IMR-90 (cell line): ENCODE data around the gene DCLK1. TPM values are rescaled to one million over a fixed set of nuclear protein-coding genes. Genes with fewer than 3 reads are reported as not detected.

Experiments used
- ATAC-seq: fragments of 200-7000 bp; cut with Tn5 transposase; 2 replicates; pipeline ENCODE4 v1.9.1; 2020; ENCODE audit warnings: low read depth, mild to moderate bottlenecking, moderate library complexity
- BruUV-seq: library from RNA; stranded (reverse); fragments of 400-500 nt; replicated peaks from 2 replicates; lab custom pipeline; 2021; lab: Mats Ljungman, UMichigan
- CTCF ChIA-PET: fragments of 300-600 bp; formaldehyde crosslinking; extraction: SDS; loops from one replicate; lab custom pipeline; 2021; ENCODE audit warnings: antibody characterized with exemption; lab: Yijun Ruan, JAX
- POLR2A ChIA-PET: fragments of 300-600 bp; sonication (Branson Sonifier 250); formaldehyde crosslinking; loops from one replicate; lab custom pipeline; 2022; ENCODE audit warnings: antibody characterized with exemption; ENCODE audit not compliant: unreplicated experiment; lab: Charles Lee
- DNase-seq: peaks from one replicate; pipeline ENCODE4 v3.0.0; 2013
- H2AFZ ChIP-seq: replicated peaks from 2 replicates; pipeline ENCODE3; 2013; ENCODE audit warnings: low read length, mild to moderate bottlenecking; ENCODE audit not compliant: poor library complexity
- H2AK5ac ChIP-seq: 2 replicates; pipeline ENCODE4 v1.6.1; 2013; ENCODE audit warnings: low read depth, low read length, inconsistent platforms
- H2AK9ac ChIP-seq: replicated peaks from 2 replicates; pipeline ENCODE3; 2013; ENCODE audit warnings: mild to moderate bottlenecking, low read depth, low read length, moderate library complexity; ENCODE audit not compliant: poor library complexity
- H2BK120ac ChIP-seq: 2 replicates; pipeline ENCODE4 v1.6.1; 2013; ENCODE audit warnings: low read depth, low read length, inconsistent platforms
- H2BK15ac ChIP-seq: 3 replicates; pipeline ENCODE4 v1.6.1; 2013; ENCODE audit warnings: low read depth, low read length, inconsistent platforms
- H2BK20ac ChIP-seq: 2 replicates; pipeline ENCODE4 v1.6.1; 2013; ENCODE audit warnings: low read depth, mild to moderate bottlenecking, inconsistent platforms, low read length, moderate library complexity
- H2BK5ac ChIP-seq: 2 replicates; pipeline ENCODE4 v1.6.1; 2013; ENCODE audit warnings: mild to moderate bottlenecking, low read depth, low read length, inconsistent platforms; ENCODE audit not compliant: poor library complexity, severe bottlenecking
- H3K14ac ChIP-seq: replicated peaks from 2 replicates; pipeline ENCODE4 v1.6.1; 2013; ENCODE audit warnings: low read depth, low read length, inconsistent platforms
- H3K18ac ChIP-seq: 2 replicates; pipeline ENCODE4 v1.6.1; 2013; ENCODE audit warnings: low read depth, low read length, control low read depth
- H3K23ac ChIP-seq: 2 replicates; pipeline ENCODE4 v1.6.1; 2013; ENCODE audit warnings: low read depth, low read length, inconsistent platforms
- H3K27ac ChIP-seq: 2 replicates; pipeline ENCODE4 v1.5.1; 2013; ENCODE audit warnings: mild to moderate bottlenecking, control low read depth, low read length; ENCODE audit not compliant: insufficient read depth
- H3K27me3 ChIP-seq: 2 replicates; pipeline ENCODE4 v1.6.1; 2013; ENCODE audit warnings: low read length; ENCODE audit not compliant: control insufficient read depth, insufficient read depth
- H3K36me3 ChIP-seq: 2 replicates; pipeline ENCODE4 v1.6.1; 2013; ENCODE audit warnings: low read length, mixed read lengths; ENCODE audit not compliant: control insufficient read depth, insufficient read depth
- H3K4ac ChIP-seq: 2 replicates; pipeline ENCODE4 v1.6.1; 2013; ENCODE audit warnings: low read depth, low read length, inconsistent platforms
- H3K4me1 ChIP-seq: 2 replicates; pipeline ENCODE4 v1.6.1; 2013; ENCODE audit warnings: low read length, mixed read lengths; ENCODE audit not compliant: control insufficient read depth, insufficient read depth
- H3K4me2 ChIP-seq: 2 replicates; pipeline ENCODE4 v1.6.1; 2013; ENCODE audit warnings: low read depth, mild to moderate bottlenecking, control low read depth, low read length, moderate library complexity
- H3K4me3 ChIP-seq: 2 replicates; pipeline ENCODE4 v1.5.1; 2013; ENCODE audit warnings: low read depth, mild to moderate bottlenecking, control low read depth, low read length, moderate library complexity; ENCODE audit not compliant: insufficient read depth
- H3K56ac ChIP-seq: 2 replicates; pipeline ENCODE4 v1.6.1; 2013; ENCODE audit warnings: low read length, inconsistent platforms; ENCODE audit not compliant: insufficient read depth; ENCODE audit errors: extremely low read depth
- H3K79me1 ChIP-seq, 2 experiments: 2 replicates each; pipeline ENCODE4 v1.6.1; 2013; ENCODE audit warnings: low read length in 2 of 2, inconsistent platforms in 1 of 2, low read depth in 1 of 2
- H3K9ac ChIP-seq: 2 replicates; pipeline ENCODE4 v1.6.1; 2013; ENCODE audit warnings: low read depth, low read length, control low read depth
- H3K9me1 ChIP-seq: 2 replicates; pipeline ENCODE4 v1.6.1; 2013; ENCODE audit warnings: low read length, inconsistent platforms; ENCODE audit not compliant: insufficient read depth
- H3K9me3 ChIP-seq: 2 replicates; pipeline ENCODE4 v1.6.1; 2013; ENCODE audit warnings: low read length; ENCODE audit not compliant: control insufficient read depth, insufficient read depth
- H4K20me1 ChIP-seq: 2 replicates; pipeline ENCODE4 v1.6.1; 2013; ENCODE audit warnings: low read length, inconsistent platforms; ENCODE audit not compliant: insufficient read depth
- H4K5ac ChIP-seq: 2 replicates; pipeline ENCODE4 v1.6.1; 2013; ENCODE audit warnings: mild to moderate bottlenecking, low read depth, low read length, control low read depth
- H4K8ac ChIP-seq, 2 experiments: 2 replicates each; pipeline ENCODE4 v1.6.1; 2013; ENCODE audit warnings: low read depth in 2 of 2, low read length in 2 of 2, control low read depth in 1 of 2, inconsistent platforms in 1 of 2
- H4K91ac ChIP-seq: 2 replicates; pipeline ENCODE4 v1.6.1; 2013; ENCODE audit warnings: low read depth, low read length, inconsistent platforms; ENCODE audit not compliant: insufficient read depth
- BHLHE40 ChIP-seq: fragments of 150-350 bp; IDR thresholded peaks from 2 replicates; pipeline ENCODE4 v1.6.1; 2016; ENCODE audit warnings: mild to moderate bottlenecking, low read depth, low read length
- CEBPB ChIP-seq: IDR thresholded peaks from 2 replicates; pipeline ENCODE4 v1.6.1; 2012; ENCODE audit warnings: low read depth, low read length, improper control_type of control experiment
- CHD1 ChIP-seq: IDR thresholded peaks from 2 replicates; pipeline ENCODE4 v1.6.1; 2012; ENCODE audit warnings: low read depth, low read length, improper control_type of control experiment
- CTCF ChIP-seq: conservative IDR thresholded peaks from 2 replicates; pipeline ENCODE4 v1.5.1; 2012; ENCODE audit warnings: mild to moderate bottlenecking, low read depth, low read length, improper control_type of control experiment
- ELK1 ChIP-seq: fragments of 150-350 bp; IDR thresholded peaks from 2 replicates; pipeline ENCODE4 v1.6.1; 2016; ENCODE audit warnings: low read depth, mild to moderate bottlenecking, low read length, moderate library complexity, borderline replicate concordance
- FOS ChIP-seq: fragments of 150-350 bp; IDR thresholded peaks from 2 replicates; pipeline ENCODE4 v1.6.1; 2016; ENCODE audit warnings: low read depth, low read length
- MAFK ChIP-seq: IDR thresholded peaks from 2 replicates; pipeline ENCODE4 v1.6.1; 2012; ENCODE audit warnings: low read depth, low read length, improper control_type of control experiment
- MAZ ChIP-seq: IDR thresholded peaks from 2 replicates; pipeline ENCODE4 v1.6.1; 2012; ENCODE audit warnings: low read depth, mild to moderate bottlenecking, low read length, improper control_type of control experiment, moderate library complexity, borderline replicate concordance
- MXI1 ChIP-seq: IDR thresholded peaks from 2 replicates; pipeline ENCODE4 v1.6.1; 2012; ENCODE audit warnings: low read depth, mild to moderate bottlenecking, low read length, moderate library complexity, borderline replicate concordance
- NFE2L2 ChIP-seq: fragments of 150-350 bp; IDR thresholded peaks from 2 replicates; pipeline ENCODE4 v1.6.1; 2016; ENCODE audit warnings: low read depth, mild to moderate bottlenecking, low read length
- POLR2A ChIP-seq: IDR thresholded peaks from 2 replicates; pipeline ENCODE4 v1.6.1; 2012; ENCODE audit warnings: mild to moderate bottlenecking, low read depth, low read length
- RAD21 ChIP-seq: IDR thresholded peaks from 2 replicates; pipeline ENCODE4 v1.6.1; 2012; ENCODE audit warnings: low read length, improper control_type of control experiment
- RCOR1 ChIP-seq: IDR thresholded peaks from 2 replicates; pipeline ENCODE4 v1.6.1; 2012; ENCODE audit warnings: mild to moderate bottlenecking, low read length, improper control_type of control experiment; ENCODE audit not compliant: insufficient replicate concordance
- RFX5 ChIP-seq: IDR thresholded peaks from 2 replicates; pipeline ENCODE4 v1.8.0; 2012; ENCODE audit warnings: low read depth, mild to moderate bottlenecking, low read length, moderate library complexity
- SMC3 ChIP-seq: fragments of 150-350 bp; IDR thresholded peaks from 2 replicates; pipeline ENCODE4 v1.6.1; 2016; ENCODE audit warnings: low read depth, mild to moderate bottlenecking, antibody characterized with exemption, low read length, moderate library complexity
- USF2 ChIP-seq: fragments of 150-350 bp; IDR thresholded peaks from 2 replicates; pipeline ENCODE4 v1.6.1; 2017; ENCODE audit warnings: mild to moderate bottlenecking, antibody characterized with exemption, low read length, low read depth
- WGBS, 2 experiments: methylation state at CpG; one replicate each; pipeline versions ENCODE4 v1.1.5 to v1.1.7; 2013; ENCODE audit warnings: missing lambda C conversion rate in 2 of 2; ENCODE audit not compliant: insufficient read length in 1 of 2; ENCODE audit errors: extremely low coverage in 2 of 2; 5-methylcytosine and 5-hydroxymethylcytosine counted together
- dilution Hi-C: fragments of 300-500 bp; cut with HindIII; formaldehyde crosslinking; loops from one replicate; pipeline ENCODE4 v1.14.3; 2018; ENCODE audit warnings: low sequenced_read_pairs; ENCODE audit not compliant: unreplicated experiment
- in situ Hi-C: fragments of 300-500 bp; cut with MboI; formaldehyde crosslinking; loops from 3 replicates; pipeline ENCODE4 v1.14.3; 2019; ENCODE audit warnings: low sequenced_read_pairs, inconsistent platforms, mixed read lengths
- intact Hi-C: fragments of 100-400 bp; cut with micrococcal nuclease; formaldehyde crosslinking; loops from 2 replicates; pipeline ENCODE4 v1.10.0; 2022
- polyA plus RNA-seq, 3 experiments: library from polyadenylated mRNA; depleted of rRNA; stranded (reverse); fragments of >200 nt; gene quantifications; 2 replicates each; pipeline ENCODE4 v1.2.3, GENCODE V29; 2012; ENCODE audit warnings: low replicate concordance in 1 of 3
- total RNA-seq: library from RNA; depleted of rRNA; stranded (reverse); fragments of >200 nt; gene quantifications from 2 replicates; pipeline ENCODE4 v1.2.3, GENCODE V29; 2012

The DCLK1 gene
- total and polyA plus RNA-seq, 2 of the 4 experiments (the other 2 are of a cell fraction): under 0.01 to 0.02 TPM

GRCh38 chr13:35780613-35781012 is 350.6 kb downstream of the DCLK1 start:
- Histone ChIP-seq H2BK5ac (no peak overlapping the region), H3K9me3 (no peaks in the 10 kb centered on the region), H3K14ac (no peak overlapping the region), H3K56ac (no peak overlapping the region), H3K4me1 (0 out of 2 replicates have a peak, but pooled peaks cover 1% of the 10 kb centered on the region), H4K20me1 (no peaks in the 10 kb centered on the region), H3K9ac (no peak overlapping the region), H2BK20ac (no peak overlapping the region), H3K27ac (no peak overlapping the region), H3K79me1 (no peaks in the 10 kb centered on the region), H3K36me3 (no peaks in the 10 kb centered on the region), H2AK5ac (no peak overlapping the region), H4K8ac (no peak overlapping the region), H3K27me3 (no peaks in the 10 kb centered on the region), H3K4me2 (no peak overlapping the region), H3K9me1 (no peaks in the 10 kb centered on the region), H4K91ac (no peak overlapping the region), H3K23ac (no peak overlapping the region), H3K18ac (no peak overlapping the region), H2AK9ac (no peak overlapping the region), H2BK15ac (no peak overlapping the region), H4K5ac (no peak overlapping the region), H3K4me3 (no peak overlapping the region), H3K4ac (no peak overlapping the region), H2AFZ (no peak overlapping the region), H2BK120ac (no peak overlapping the region)
- WGBS, 2 experiments: 80% methylated on average over 1 of the region's 4 CpGs; no CpG with 5 or more reads in 1 of the 2 experiments
- DNase-seq (no peak), ATAC-seq (no peak)
- BruUV-seq: no TSS peak
- in situ Hi-C loops (no loop called here), intact Hi-C loops (no loop called here), dilution Hi-C loops (no loop called here)
- TF ChIP-seq MAFK: no peak
- TF ChIP-seq FOS: no peak
- TF ChIP-seq SMC3: no peak
- TF ChIP-seq BHLHE40: no peak
- TF ChIP-seq NFE2L2: no peak
- no peak for TF ChIP-seq MXI1
- TF ChIP-seq RCOR1: no peak
- TF ChIP-seq CTCF: no peak
- TF ChIP-seq CHD1: no peak
- no peak for TF ChIP-seq CEBPB
- TF ChIP-seq RFX5: no peak
- TF ChIP-seq ELK1: no peak
- no peak for TF ChIP-seq POLR2A
- no peak for TF ChIP-seq USF2
- no peak for TF ChIP-seq RAD21
- TF ChIP-seq MAZ: no peak
- ChIA-PET POLR2A (no interaction called here), CTCF (interaction anchor here (0.6 kb wide), 1 partner anchor 38 kb away, joined by 3 read pairs; no protein-coding TSS in a partner anchor)
